HL-60 (cell line): ENCODE measurements around the gene PPP2R5D.

Source experiments
- DNase-seq, 2 experiments: peaks; one replicate each; pipeline ENCODE4 v3.0.0-alpha.2; 2010 to 2020; ENCODE audit warnings: low read depth in 1 of 2, low spot score in 1 of 2
- H3K27ac ChIP-seq: fragments of 250-450 bp; sonication (Bioruptor Pico); replicated peaks from 2 replicates; pipeline ENCODE4 v1.5.1; 2020; ENCODE audit warnings: mild to moderate bottlenecking, moderate library complexity
- H3K27me3 ChIP-seq: fragments of 250-450 bp; sonication (Bioruptor Pico); 2 replicates; pipeline ENCODE4 v1.5.1; 2021; ENCODE audit warnings: mild to moderate bottlenecking, moderate library complexity; ENCODE audit not compliant: insufficient read depth, poor library complexity, severe bottlenecking
- H3K4me3 ChIP-seq: replicated peaks from 2 replicates; pipeline ENCODE4 v1.5.1; 2011; ENCODE audit warnings: mild to moderate bottlenecking, control low read depth, low read length; ENCODE audit not compliant: insufficient read depth
- GABPA ChIP-seq: IDR thresholded peaks from 2 replicates; pipeline ENCODE4 v1.6.1; 2012; ENCODE audit warnings: low read depth
- POLR2AphosphoS5 ChIP-seq: IDR thresholded peaks from 2 replicates; pipeline ENCODE4 v1.6.1; 2012; ENCODE audit warnings: low read depth
- REST ChIP-seq: IDR thresholded peaks from 2 replicates; pipeline ENCODE4 v1.6.1; 2012; ENCODE audit warnings: low read depth; ENCODE audit not compliant: insufficient replicate concordance
- SPI1 ChIP-seq: IDR thresholded peaks from 2 replicates; pipeline ENCODE4 v1.6.1; 2012; ENCODE audit warnings: low read depth, mild to moderate bottlenecking, borderline replicate concordance
- TF ChIP-seq, protein P1 (sequence below): IDR thresholded peaks from one replicate; pipeline ENCODE4 v1.5.1; 2011; ENCODE audit warnings: low read length, control low read depth, inconsistent platforms; ENCODE audit not compliant: insufficient read depth

PPP2R5D gene

DNA sequence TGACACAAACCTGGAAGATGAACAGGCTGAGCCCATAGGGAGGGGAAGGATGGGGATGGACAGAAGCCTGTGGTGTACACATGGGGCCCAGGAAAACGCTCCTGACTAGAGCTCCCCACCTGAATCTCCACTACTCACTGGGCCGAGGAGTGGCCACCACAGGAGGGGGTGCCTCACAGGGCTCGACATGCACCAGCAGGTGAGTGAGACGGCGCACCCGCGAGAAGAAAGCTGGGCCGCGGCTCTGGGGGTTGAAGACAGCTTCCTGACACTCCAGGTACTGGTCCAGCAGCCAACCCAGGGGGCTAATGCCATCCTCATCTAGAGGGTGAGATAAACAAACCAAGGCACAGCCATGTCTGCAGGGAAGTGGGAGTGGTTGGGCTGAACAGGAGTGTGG, 58.9 kb downstream of the PPP2R5D start:
- no peak for TF ChIP-seq SPI1
- no peak for TF ChIP-seq REST
- TF ChIP-seq GABPA, result no peak
- no peak for TF ChIP-seq POLR2AphosphoS5
- TF ChIP-seq, protein P1, sequence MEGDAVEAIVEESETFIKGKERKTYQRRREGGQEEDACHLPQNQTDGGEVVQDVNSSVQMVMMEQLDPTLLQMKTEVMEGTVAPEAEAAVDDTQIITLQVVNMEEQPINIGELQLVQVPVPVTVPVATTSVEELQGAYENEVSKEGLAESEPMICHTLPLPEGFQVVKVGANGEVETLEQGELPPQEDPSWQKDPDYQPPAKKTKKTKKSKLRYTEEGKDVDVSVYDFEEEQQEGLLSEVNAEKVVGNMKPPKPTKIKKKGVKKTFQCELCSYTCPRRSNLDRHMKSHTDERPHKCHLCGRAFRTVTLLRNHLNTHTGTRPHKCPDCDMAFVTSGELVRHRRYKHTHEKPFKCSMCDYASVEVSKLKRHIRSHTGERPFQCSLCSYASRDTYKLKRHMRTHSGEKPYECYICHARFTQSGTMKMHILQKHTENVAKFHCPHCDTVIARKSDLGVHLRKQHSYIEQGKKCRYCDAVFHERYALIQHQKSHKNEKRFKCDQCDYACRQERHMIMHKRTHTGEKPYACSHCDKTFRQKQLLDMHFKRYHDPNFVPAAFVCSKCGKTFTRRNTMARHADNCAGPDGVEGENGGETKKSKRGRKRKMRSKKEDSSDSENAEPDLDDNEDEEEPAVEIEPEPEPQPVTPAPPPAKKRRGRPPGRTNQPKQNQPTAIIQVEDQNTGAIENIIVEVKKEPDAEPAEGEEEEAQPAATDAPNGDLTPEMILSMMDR, result no peak
- no peaks in the 10 kb centered on the region for H3K27me3 ChIP-seq
- H3K4me3 ChIP-seq, result no peak overlapping the region
- no peak overlapping the region for H3K27ac ChIP-seq
- no peak for DNase-seq

- no peak for DNase-seq
- Histone ChIP-seq H3K27me3 (no peaks in the 10 kb centered on the region), H3K27ac (no peak overlapping the region), H3K4me3 (no peak overlapping the region)
- no peak for TF ChIP-seq POLR2AphosphoS5
- no peak for TF ChIP-seq REST
- TF ChIP-seq, protein P1, result no peak
- no peak for TF ChIP-seq SPI1
- TF ChIP-seq GABPA, result no peak
These were observed 61.1 kb downstream of the PPP2R5D start for GRCh38 chr6:43045371-43045930.

GRCh38 chr6:43047998-43048397, 63.6 kb downstream of the PPP2R5D start:
- no peak overlapping the region for H3K27ac ChIP-seq
- no peak for DNase-seq
- no peak overlapping the region for H3K4me3 ChIP-seq
- no peak for TF ChIP-seq POLR2AphosphoS5
- TF ChIP-seq, protein P1, result no peak
- no peak for TF ChIP-seq REST
- TF ChIP-seq SPI1, result no peak
- TF ChIP-seq GABPA, result no peak
- H3K27me3 ChIP-seq, result no peaks in the 10 kb centered on the region
